Body of pancreas (tissue), 4 donors: ENCODE results near the gene AGK.

Source experiments
- CTCF ChIP-seq, 7 experiments: fragments of 450-650 bp in 4 of 7; fragments of 200-600 bp in 3 of 7; sonication (generic) in 3 of 7; IDR thresholded peaks; one replicate each; pipeline ENCODE4 v1.5.1; 2016 to 2019; ENCODE audit warnings: antibody characterized with exemption in 7 of 7
- POLR2A ChIP-seq, 3 donors: fragments of 450-650 bp; IDR thresholded peaks; one replicate each; pipeline ENCODE4 v1.6.1; 2016; ENCODE audit warnings: antibody characterized with exemption in 3 of 3, mild to moderate bottlenecking in 2 of 3

- TF ChIP-seq CTCF (IDR thresholded peaks at IDR 0.05) (no peak), POLR2A (IDR thresholded peaks at IDR 0.05) (no peak)
Observed at GRCh38 chr7:141652691-141653090, 101.5 kb downstream of the AGK start.
